SH-SY5Y (cell line): ENCODE results near the gene FLAD1.

Experiments
- GATA2 ChIP-seq: IDR thresholded peaks from 2 replicates; pipeline ENCODE4 v1.6.1; 2011; ENCODE audit warnings: mild to moderate bottlenecking, low read depth, low read length
- GATA3 ChIP-seq: IDR thresholded peaks from 2 replicates; pipeline ENCODE4 v1.6.1; 2011; ENCODE audit warnings: low read depth, mild to moderate bottlenecking, low read length, moderate library complexity

Gene FLAD1

GRCh38 chr1:154970631-154971340, 12.4 kb upstream of the FLAD1 start, which contains the start of gene SHC1:
SHC1 (minus strand) TSS chr1:154970747; CDS start chr1:154970526, 221 bp downstream.
- TF ChIP-seq GATA2 (no peak), GATA3 (no peak)

- TF ChIP-seq GATA2 (no peak), GATA3 (no peak)
Measured at GRCh38 chr1:154971341-154971998, 11.7 kb upstream of the FLAD1 start.

GRCh38 chr1:154972213-154972516, 11.0 kb upstream of the FLAD1 start:
- TF ChIP-seq GATA2, result no peak
- TF ChIP-seq GATA3, result no peak

- TF ChIP-seq GATA2 (no peak), GATA3 (no peak)
Measured at GRCh38 chr1:154972517-154973343, 10.4 kb upstream of the FLAD1 start.

- TF ChIP-seq GATA3 (no peak), GATA2 (peak; percentile 82)
Measured at GRCh38 chr1:154973344-154974101, 9.6 kb upstream of the FLAD1 start.

DNA sequence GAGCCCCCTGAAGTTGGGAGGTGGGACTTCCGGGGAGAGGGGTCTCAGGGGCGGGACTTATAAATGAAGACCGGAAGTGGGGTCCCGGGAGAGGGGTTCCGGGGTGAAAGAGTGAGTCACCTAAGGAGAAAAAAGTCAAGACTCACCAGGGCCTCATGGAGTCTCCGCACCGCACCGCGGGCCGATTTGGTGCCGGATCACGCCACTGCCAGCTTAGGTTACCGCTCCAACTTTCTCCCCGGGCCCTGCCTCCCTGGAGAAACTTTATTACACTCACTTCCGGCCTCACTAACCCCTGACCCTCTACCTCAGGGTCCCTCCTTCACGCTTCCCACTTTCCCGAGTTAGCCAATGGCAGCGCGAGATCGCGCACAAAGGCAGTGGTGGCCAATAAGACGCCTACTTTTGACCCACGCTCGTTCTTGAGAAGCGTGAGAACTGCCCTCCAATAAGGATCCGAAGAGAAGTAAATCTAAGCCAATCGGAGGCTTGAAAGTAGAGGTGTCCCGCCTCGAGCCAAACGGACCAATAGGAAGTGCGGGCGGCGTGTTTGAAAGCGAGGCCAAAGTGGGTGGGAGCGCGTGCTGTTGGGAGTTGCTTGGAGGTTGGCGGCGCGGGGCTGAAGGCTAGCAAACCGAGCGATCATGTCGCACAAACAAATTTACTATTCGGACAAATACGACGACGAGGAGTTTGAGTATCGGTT, 8.9 kb upstream of the FLAD1 start, which contains the start of gene CKS1B:
TSS of gene CKS1B (plus strand) at position 580 of the 706 bp plus-strand sequence. CDS start at position 645, 65 bp downstream.
- TF ChIP-seq GATA2 (no peak), GATA3 (no peak)

GRCh38 chr1:154974808-154975408, 8.2 kb upstream of the FLAD1 start:
- TF ChIP-seq GATA2 (no peak), GATA3 (no peak)

GRCh38 chr1:154975409-154976059, 7.6 kb upstream of the FLAD1 start:
- TF ChIP-seq GATA3, result no peak
- no peak for TF ChIP-seq GATA2

GRCh38 chr1:154978360-154978759, 4.8 kb upstream of the FLAD1 start:
- no peak for TF ChIP-seq GATA3
- peak; percentile 76 for TF ChIP-seq GATA2

DNA sequence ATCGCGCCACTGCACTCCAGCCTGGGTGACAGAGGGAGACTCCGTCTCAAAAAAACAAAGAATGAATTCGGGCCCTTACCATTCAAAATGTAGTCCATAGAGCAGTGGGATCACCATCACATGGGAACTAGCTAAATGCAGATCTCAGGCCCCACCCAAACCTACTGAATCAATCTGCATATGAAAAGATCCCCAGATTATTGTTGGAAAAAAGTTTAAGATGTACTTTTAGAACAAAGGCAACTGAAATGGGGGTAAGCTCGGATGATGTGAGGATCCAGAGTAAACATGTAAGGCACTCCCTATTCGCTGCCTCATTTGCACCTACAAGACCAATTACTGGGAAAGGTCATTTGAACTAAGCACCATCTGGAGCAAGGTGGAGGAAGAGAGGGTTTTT, 803 bp upstream of the FLAD1 start:
- TF ChIP-seq GATA2 (no peak), GATA3 (no peak)

DNA sequence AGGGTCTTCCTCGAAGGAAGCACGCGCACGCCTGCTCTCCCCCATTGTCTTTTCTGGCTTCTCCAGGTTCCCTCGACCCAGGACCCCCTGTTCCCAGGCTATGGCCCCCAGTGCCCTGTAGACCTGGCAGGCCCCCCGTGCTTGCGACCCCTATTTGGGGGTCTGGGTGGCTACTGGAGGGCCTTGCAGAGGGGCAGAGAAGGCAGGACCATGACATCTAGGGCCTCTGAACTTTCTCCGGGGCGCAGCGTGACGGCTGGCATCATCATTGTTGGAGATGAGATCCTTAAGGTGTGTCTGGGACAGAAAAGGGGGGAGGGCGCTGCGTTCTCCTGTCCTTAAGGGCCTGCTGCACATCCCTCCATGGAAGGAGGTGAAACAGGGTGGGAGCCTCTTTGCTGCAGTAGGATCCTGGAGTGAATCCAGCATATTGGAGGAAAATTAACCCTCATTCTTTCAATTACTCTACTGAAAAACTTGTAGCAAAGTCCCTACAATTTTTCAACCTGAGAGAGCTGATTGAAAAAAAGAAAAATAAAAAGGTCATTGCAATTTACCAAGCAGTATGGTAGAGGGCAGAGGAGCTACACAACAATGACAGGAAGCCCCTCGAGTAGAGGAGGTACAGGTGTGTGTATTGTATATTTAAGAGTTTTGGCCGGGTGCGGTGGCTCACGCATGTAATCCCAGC, 777 bp downstream of the FLAD1 start:
- no peak for TF ChIP-seq GATA3
- TF ChIP-seq GATA2, result no peak

GRCh38 chr1:154987326-154987725, 4.2 kb downstream of the FLAD1 start:
- no peak for TF ChIP-seq GATA2
- TF ChIP-seq GATA3, result no peak
